ENCODE data around the gene LDAH.
A peak's percentile ranks its signal among the peaks of the same experiment; 100 is the strongest.

LDAH gene

GRCh38 chr2:20745924-20746555 lies 76.9 kb downstream of the LDAH start:
- no peak for TF ChIP-seq CTCF (conservative IDR thresholded peaks at IDR 0.05; ENCODE audit: low read depth, low read length)
- H3K4me3 ChIP-seq (ENCODE audit: low read length) = no peak overlapping the region
- DNase-seq (ENCODE audit: low read depth) = no peak

DNA sequence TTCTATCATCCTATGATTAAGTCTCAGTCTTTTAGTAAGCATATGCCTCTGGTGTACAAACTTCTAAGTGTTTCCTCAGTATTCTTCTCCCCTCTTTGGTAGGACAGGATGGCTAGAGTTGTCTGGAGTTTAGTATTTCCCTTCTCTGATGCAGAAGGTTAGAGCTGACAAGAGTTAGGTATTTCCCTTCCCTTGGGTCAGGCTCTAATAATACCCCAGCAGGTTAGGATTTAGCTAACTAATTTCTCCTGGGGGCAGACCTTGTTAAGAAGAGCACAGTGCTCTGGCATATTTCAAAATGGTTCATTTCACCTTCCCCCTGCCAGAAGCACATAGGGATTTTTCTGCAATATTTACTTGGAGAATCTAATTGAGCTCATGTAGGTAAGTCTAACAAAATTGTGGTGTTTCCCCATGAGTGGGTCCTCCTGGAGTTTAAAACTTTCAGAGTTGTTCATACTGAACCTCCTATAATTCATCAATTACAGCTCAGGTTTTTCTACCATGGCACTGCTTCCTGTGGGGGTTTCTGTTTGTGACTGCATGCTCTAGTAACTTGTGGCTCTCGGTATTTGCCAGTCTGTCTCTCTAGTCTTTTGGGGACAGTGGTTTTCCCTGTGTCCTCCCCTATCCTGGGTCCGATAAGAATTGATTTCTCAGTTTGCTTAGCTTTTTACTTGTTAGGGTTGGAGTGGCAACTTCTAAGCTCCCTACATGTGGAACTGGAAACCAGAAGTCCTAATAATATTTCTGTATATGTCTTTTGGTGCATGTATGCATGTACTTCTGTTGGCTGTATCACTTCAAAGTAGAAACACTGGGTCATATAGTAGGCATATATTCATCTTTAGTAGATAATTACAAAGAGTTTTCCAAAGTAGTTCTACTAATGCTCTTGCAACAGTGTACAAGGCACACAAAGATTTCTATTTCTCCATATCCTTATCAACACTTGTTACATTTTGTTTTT lies 78.2 kb downstream of the LDAH start:
- no peak overlapping the region for H3K4me3 ChIP-seq (ENCODE audit: low read length)
- TF ChIP-seq CTCF (conservative IDR thresholded peaks at IDR 0.05; ENCODE audit: low read depth, low read length) = no peak
- DNase-seq (ENCODE audit: low read depth) = no peak

DNA sequence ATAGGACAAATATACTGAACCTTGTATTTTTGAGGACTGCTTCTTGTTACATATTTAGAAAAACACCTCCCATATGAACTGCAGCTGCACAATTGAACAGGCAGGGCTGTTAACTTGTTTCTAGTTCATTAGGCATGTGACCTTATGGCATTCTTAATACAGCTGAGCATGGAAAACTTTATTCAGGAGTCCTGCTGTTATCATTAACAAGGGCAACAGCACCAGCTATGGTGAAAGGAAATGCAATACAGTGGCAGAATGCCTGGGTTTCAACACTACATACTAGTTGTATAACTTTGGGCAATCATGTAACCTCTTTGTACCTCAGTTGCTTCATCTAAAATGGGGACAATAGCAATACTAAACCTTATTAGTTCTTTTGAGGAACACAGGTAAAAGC lies 84.1 kb downstream of the LDAH start:
- no peak for DNase-seq (ENCODE audit: low read depth)
- H3K4me3 ChIP-seq (ENCODE audit: low read length) = no peak overlapping the region
- no peak for TF ChIP-seq CTCF (conservative IDR thresholded peaks at IDR 0.05; ENCODE audit: low read depth, low read length)

DNA sequence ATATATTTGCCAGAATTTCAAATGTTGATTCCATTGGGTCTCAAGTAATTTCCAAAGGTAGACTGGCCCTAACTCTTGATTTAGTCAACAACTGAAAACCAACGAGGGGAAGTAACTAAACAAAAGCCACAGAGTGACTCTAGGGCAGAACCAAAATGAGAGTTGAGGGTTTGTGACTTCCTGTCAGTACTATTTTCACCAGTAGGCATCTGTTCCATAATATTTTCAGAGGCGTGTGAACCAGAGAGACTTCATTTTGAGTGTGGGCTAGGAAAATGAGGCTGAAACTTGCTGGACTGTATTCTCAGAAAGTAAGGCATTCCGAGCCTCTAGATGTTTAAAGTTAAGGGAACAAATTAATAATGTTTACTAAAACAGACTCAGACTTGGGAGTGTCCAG lies 85.4 kb downstream of the LDAH start:
- TF ChIP-seq CTCF (conservative IDR thresholded peaks at IDR 0.05; ENCODE audit: low read depth, low read length) = no peak
- no peak for DNase-seq (ENCODE audit: low read depth)
- H3K4me3 ChIP-seq (ENCODE audit: low read length) = no peak overlapping the region

GRCh38 chr2:20728114-20728758 lies 94.7 kb downstream of the LDAH start:
- no peak for TF ChIP-seq CTCF (conservative IDR thresholded peaks at IDR 0.05; ENCODE audit: low read depth, low read length)
- H3K4me3 ChIP-seq (ENCODE audit: low read length) = no peak overlapping the region
- peak; percentile 5 for DNase-seq (ENCODE audit: low read depth)

GRCh38 chr2:20726913-20727312 lies 96.0 kb downstream of the LDAH start:
- H3K4me3 ChIP-seq (ENCODE audit: low read length) = no peak overlapping the region
- DNase-seq (ENCODE audit: low read depth) = no peak
- TF ChIP-seq CTCF (conservative IDR thresholded peaks at IDR 0.05; ENCODE audit: low read depth, low read length) = no peak
